Measurements from ENCODE around the gene DNAJC24. TPM values are rescaled to one million over a fixed set of nuclear protein-coding genes. Genes with fewer than 3 reads are reported as not detected.
"Not testable (repeated sequence)": the region's sequence is repeated elsewhere in the genome, so short reads cannot be mapped to it uniquely, and the experiment has no call there.

DNAJC24 gene, protein sequence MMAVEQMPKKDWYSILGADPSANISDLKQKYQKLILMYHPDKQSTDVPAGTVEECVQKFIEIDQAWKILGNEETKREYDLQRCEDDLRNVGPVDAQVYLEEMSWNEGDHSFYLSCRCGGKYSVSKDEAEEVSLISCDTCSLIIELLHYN
- total RNA-seq: 10 to 100 TPM; 21.5 to 26.0 (median 24.6) TPM

DNA sequence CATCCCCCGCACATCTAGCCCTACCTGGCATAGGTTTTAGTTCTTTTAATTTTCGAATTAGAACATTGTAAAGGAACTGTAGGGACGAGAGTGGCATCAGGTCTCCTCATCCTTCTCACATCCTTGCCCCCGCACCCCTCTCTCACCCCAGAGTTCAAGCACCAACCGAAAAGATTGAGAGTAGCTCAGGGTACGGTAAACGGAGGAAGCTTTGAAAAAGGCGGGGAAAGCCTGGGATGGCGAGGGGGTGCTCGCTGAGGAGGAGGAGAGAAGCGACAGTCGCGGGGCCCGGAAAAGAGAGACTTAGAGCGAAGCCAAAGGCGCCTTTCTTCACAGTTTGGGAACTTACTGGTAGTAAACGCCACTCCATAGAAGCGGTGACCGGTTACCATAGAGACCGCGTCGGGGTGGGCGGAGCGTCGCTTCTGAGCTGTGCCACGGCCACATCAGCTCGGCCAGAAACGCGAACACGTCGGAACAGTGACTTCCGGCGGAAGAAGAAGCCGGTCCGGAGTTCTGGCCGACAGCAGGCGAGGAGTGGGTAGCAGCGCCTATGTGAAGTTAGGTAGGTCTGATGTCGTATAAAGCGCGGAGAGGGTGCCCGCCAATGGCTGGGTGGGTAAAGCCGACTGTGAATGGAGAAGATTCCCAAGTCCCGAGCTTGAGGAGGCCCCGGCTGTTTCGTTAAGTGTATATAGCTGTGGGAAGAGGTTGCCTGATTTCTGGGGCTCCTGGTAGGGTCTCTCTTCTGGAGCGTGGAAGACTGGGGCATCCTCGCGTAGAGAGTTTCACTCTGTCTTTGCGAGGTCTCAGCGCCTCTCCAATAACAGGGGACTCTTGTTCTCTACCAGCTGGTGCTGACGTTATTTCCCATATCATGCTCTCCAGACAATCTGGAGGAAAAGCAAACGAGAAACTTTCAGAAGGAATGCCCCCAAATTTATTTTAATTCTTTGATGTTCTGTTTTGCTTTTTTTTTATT, at the start of gene DNAJC24, which contains the start of gene DCDC1:
DNAJC24 (plus strand) TSS at position 513 of the 982 bp plus-strand sequence. CDS start 889 bp downstream, outside the sequence.
DCDC1 (minus strand) TSS at position 392 of the 982 bp plus-strand sequence. CDS start 41,459 bp downstream, outside the sequence.
- Mint-ChIP-seq H3K9me3 (no peaks in the 10 kb centered on the region), H3K4me1 (ENCODE audit: low read depth) (peaks cover 43% of the 10 kb centered on the region), H3K27me3 (ENCODE audit: low read depth) (peaks cover under 1% of the 10 kb centered on the region), H3K4me3 (peak within 1 kb of the TSS; percentile 97), H3K36me3 (ENCODE audit: insufficient read depth) (peaks cover 2% of the 10 kb centered on the region)
- ATAC-seq: peak; percentile 99
- peak; percentile 95 for DNase-seq

DNA sequence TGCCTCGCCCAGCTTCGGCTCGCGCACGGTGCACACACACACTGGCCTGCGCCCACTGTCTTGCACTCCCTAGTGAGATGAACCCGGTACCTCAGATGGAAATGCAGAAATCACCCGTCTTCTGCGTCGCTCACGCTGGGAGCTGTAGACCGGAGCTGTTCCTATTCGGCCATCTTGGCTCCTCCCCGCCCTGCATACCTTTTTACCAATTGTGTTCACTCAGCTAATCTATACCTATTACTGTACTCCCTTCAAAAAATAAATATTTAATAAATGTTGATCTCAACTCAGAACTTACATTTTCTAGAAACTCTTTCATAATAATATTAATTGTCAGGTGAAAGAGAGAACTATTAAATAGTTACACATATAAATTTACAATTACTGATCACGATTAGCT, 48.2 kb upstream of the DNAJC24 start:
- DNase-seq; H3K36me3 Mint-ChIP-seq (ENCODE audit: insufficient read depth); H3K27me3 Mint-ChIP-seq (ENCODE audit: low read depth); H3K9me3 Mint-ChIP-seq; H3K4me3 Mint-ChIP-seq; ATAC-seq; H3K4me1 Mint-ChIP-seq (ENCODE audit: low read depth): not testable (repeated sequence)

DNA sequence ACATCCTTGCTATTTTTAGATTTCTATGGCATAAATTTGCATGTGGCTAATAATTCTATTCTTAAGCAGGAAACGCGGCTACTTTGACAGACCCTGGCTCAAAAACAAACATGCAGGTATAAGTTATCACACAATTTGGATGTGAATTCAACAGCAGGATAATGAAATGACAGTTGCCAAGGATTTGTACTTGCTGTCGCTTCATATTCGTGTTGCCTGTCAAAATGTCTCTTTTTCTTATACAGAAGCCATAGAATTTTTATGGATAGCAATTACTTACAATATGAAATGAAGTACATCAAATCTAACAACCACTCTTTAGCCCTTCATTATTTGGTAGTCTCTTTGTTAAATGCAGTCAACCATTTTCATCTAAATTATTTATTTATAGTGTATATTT, 46.5 kb upstream of the DNAJC24 start:
- Mint-ChIP-seq H3K36me3 (ENCODE audit: insufficient read depth) (no peaks in the 10 kb centered on the region), H3K9me3 (no peaks in the 10 kb centered on the region), H3K4me3 (no peak overlapping the region), H3K27me3 (ENCODE audit: low read depth) (no peaks in the 10 kb centered on the region), H3K4me1 (ENCODE audit: low read depth) (peaks cover 7% of the 10 kb centered on the region)
- ATAC-seq (no peak), DNase-seq (no peak)

DNA sequence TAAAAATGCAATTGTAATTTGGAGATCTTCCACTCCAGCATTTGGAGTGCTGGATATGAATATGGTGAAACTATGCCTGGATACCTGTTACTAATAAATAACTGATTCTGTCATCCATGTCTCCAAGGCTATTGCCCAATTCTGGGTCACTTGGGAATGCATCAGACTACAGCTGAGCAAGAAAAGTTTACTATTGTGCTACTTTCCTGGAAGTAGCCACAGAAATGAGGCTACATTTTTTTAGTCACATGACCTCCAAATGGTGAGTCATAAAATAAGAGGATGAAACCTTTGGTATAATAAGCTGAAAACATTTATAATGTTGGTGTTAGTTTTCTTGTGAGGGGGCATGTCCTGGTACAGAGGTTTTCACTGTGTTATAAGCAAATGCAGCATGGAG, 44.5 kb upstream of the DNAJC24 start:
- H3K27me3 Mint-ChIP-seq (ENCODE audit: low read depth): no peaks in the 10 kb centered on the region
- H3K4me3 Mint-ChIP-seq: no peak overlapping the region
- no peak for ATAC-seq
- no peaks in the 10 kb centered on the region for H3K9me3 Mint-ChIP-seq
- peaks cover 7% of the 10 kb centered on the region for H3K4me1 Mint-ChIP-seq (ENCODE audit: low read depth)
- no peaks in the 10 kb centered on the region for H3K36me3 Mint-ChIP-seq (ENCODE audit: insufficient read depth)
- DNase-seq: no peak

DNA sequence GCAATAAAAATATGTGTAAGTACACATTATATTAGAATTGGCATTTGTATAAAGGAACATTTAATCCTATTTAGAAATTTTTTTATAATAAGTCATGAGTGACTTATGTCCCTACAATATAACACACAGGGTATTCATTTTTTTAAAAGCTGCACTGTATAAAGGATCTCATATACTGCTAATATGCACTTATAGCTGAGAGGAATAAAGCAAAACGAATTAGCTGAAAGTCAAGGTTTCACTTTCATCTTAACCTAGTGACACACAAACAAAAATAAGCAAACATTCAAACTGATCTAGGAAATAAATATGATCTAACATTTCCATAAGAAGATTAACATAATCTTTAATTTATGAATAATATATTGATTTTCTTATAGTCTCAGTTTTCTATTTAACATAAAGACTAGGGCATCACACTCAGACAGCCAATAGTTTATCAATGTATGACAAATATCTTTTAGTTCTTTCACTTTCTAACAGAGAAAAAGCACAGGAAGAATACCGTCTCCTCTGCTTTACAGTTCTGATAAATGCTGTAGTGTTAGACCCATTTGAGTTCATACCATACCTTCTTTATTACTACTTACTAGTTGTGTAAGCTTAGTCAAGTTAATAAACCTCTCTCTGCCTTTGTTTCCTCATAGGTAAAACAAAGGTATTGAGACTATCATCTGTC, 43.1 kb upstream of the DNAJC24 start:
- Mint-ChIP-seq H3K36me3 (ENCODE audit: insufficient read depth) (no peaks in the 10 kb centered on the region), H3K4me1 (ENCODE audit: low read depth) (peaks cover 7% of the 10 kb centered on the region), H3K9me3 (no peaks in the 10 kb centered on the region), H3K4me3 (peak overlapping the region; percentile 29), H3K27me3 (ENCODE audit: low read depth) (peaks cover 4% of the 10 kb centered on the region)
- ATAC-seq: peak in 1 of 2 donors; percentile 30
- DNase-seq: no peak

DNA sequence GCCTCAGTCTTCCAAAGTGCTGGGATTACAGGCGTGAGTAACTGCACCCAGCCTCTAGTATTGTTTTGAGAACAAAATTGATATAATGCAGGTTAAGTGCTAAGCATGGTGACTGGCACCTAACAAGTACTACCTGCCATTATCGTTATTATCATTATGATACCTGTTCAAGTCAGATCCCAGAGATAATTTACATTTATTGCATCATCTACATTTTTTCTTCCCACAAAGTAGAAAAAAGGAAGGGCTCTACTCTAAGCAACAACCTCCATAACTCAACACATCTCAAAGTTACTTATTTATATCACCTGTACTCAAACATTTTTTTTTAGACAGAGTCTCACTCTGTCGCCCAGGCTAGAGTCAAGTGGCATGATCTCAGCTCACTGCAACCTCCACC, 42.2 kb upstream of the DNAJC24 start:
- peaks cover 7% of the 10 kb centered on the region for H3K4me1 Mint-ChIP-seq (ENCODE audit: low read depth)
- H3K27me3 Mint-ChIP-seq (ENCODE audit: low read depth): peaks cover 4% of the 10 kb centered on the region
- no peak for ATAC-seq
- H3K36me3 Mint-ChIP-seq (ENCODE audit: insufficient read depth): no peaks in the 10 kb centered on the region
- no peak for DNase-seq
- no peak overlapping the region for H3K4me3 Mint-ChIP-seq
- H3K9me3 Mint-ChIP-seq: no peaks in the 10 kb centered on the region

DNA sequence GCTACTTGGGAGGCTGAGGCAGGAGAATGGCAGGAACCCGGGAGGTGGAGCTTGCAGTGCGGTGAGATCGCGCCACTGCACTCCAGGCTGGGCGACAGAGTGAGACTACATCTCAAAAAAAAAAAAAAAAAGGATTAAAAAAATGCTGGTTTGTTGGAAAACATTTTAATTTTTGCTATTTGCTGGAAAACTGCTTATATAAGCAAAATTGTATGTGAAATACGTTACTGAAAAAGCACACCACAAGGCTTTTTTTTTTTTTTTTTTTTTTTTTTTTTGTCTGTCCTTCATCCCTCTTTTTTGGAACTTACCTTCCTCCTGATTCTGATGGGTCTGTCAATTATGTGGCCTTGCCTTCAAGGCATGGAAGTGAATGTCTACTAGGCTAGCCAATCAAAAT, 41.0 kb upstream of the DNAJC24 start:
- Mint-ChIP-seq H3K36me3 (ENCODE audit: insufficient read depth) (no peaks in the 10 kb centered on the region), H3K4me3 (no peak overlapping the region), H3K9me3 (no peaks in the 10 kb centered on the region), H3K27me3 (ENCODE audit: low read depth) (peaks cover 5% of the 10 kb centered on the region), H3K4me1 (ENCODE audit: low read depth) (peaks cover 7% of the 10 kb centered on the region)
- no peak for DNase-seq
- ATAC-seq: no peak

DNA sequence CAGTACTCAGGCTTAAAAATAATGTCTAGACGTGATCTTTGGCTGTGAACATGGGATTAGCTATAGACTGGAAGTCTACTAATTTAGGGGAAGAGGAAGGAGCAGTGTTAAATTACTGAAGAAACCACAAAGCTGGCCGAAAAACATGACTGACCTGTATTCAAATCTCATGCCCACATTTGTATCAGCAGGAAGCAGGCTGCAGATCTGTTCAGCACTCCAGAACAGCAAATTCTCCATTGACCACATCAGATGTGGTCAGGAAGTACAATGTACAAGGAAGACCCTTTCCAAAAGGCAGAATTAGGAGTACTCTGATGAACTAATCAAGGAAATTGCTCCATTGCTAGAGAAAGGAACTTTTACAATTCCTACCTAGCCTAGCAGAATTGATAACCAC, 31.9 kb upstream of the DNAJC24 start:
- Mint-ChIP-seq H3K27me3 (ENCODE audit: low read depth) (peaks cover 15% of the 10 kb centered on the region), H3K9me3 (no peaks in the 10 kb centered on the region), H3K4me3 (no peak overlapping the region), H3K4me1 (ENCODE audit: low read depth) (no peaks in the 10 kb centered on the region), H3K36me3 (ENCODE audit: insufficient read depth) (no peaks in the 10 kb centered on the region)
- no peak for ATAC-seq
- DNase-seq: no peak

DNA sequence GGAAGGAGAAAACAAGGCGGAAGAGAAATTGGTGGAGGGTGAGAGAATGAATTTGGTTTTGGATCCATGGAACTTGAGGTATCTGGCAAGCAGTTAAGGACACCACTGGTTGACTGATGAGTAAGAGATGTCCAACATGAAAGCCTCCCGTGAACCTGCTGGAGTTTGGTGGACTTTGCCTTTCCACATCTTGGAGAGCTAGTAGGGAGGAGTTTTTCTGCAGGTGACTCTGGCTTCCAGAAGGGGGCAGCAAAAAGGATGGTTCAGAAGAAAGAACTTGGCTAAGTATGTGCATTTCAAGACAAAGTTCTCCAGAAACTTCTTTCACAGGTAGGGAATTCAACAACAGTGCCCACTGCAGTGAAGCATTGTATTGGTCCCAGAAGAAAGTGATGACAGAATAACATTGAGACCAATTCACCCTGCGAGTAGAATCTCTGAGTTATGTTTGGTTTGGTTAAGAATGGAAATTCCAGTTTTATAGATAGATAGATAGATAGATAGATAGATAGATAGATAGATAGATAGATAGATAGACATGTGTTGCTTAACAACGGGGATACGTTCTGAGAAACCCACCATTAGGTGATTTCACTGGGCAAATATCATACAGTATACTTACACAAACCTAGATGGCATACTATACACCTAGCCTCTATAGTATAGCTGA, 28.6 kb upstream of the DNAJC24 start:
- H3K4me1 Mint-ChIP-seq (ENCODE audit: low read depth): no peaks in the 10 kb centered on the region
- H3K36me3 Mint-ChIP-seq (ENCODE audit: insufficient read depth): no peaks in the 10 kb centered on the region
- H3K27me3 Mint-ChIP-seq (ENCODE audit: low read depth): peaks cover 11% of the 10 kb centered on the region
- H3K4me3 Mint-ChIP-seq: no peak overlapping the region
- no peaks in the 10 kb centered on the region for H3K9me3 Mint-ChIP-seq
- DNase-seq (no peak), ATAC-seq (no peak)

DNA sequence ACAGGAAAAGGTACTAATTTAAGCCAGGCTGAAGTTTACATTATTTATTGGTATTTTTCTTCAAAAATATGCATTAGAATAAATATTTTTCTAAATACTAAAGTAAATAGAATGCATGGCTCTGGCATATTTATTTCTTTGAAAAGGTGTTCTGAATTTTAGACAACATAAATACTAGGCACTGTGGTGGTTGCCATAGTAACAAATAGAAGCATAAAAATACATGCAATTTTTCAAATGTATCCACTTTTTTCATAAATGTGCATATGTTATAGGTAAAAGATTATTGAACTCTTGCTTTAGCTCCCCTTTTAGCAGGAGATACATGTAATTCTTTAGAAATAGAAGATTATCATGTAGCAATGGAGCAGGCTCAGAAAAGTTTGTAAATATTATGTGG, 18.5 kb upstream of the DNAJC24 start:
- H3K27me3 Mint-ChIP-seq (ENCODE audit: low read depth): peaks cover 6% of the 10 kb centered on the region
- no peak for DNase-seq
- no peak for ATAC-seq
- no peak overlapping the region for H3K4me3 Mint-ChIP-seq
- H3K4me1 Mint-ChIP-seq (ENCODE audit: low read depth): no peaks in the 10 kb centered on the region
- no peaks in the 10 kb centered on the region for H3K9me3 Mint-ChIP-seq
- no peaks in the 10 kb centered on the region for H3K36me3 Mint-ChIP-seq (ENCODE audit: insufficient read depth)

DNA sequence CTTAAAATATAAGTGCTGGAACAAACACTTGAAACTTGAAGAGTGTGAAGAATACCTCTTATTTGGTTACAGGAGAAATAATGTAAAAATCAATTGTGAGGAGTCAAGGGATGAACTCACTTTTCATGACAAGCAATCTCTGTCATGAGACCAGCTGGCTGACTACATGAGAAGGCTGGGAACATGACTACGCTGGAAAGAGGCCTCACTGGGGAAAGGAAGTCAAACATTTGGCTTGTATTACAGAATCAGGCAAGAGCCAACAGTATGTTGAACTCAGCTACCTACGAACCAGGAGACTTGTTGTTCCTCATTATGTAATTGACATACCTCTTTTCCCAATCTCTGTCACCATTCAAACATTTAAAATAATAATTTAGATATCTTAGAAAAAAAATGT, 14.5 kb upstream of the DNAJC24 start:
- DNase-seq: no peak
- H3K9me3 Mint-ChIP-seq: no peaks in the 10 kb centered on the region
- H3K4me3 Mint-ChIP-seq: no peak overlapping the region
- no peaks in the 10 kb centered on the region for H3K36me3 Mint-ChIP-seq (ENCODE audit: insufficient read depth)
- H3K27me3 Mint-ChIP-seq (ENCODE audit: low read depth): peaks cover 7% of the 10 kb centered on the region
- H3K4me1 Mint-ChIP-seq (ENCODE audit: low read depth): no peaks in the 10 kb centered on the region
- ATAC-seq: no peak

DNA sequence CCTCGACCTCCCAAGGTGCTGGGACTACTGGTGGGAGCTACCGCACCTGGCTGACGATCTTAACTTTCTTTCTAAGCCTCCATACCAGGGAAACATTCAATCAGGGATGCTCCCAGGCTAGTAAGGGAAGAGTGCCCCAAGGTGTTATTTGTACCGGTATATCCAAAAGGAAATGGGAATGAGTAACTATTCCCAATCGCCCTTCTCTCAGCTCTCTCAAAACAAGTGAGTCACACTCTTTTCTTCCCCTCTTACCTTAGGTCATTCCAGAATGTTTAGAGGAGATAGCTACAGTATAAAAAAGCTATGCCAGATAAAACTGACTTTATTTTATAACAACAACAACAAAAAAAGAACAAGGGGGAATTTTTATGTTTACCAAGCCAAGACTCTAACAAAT, 13.8 kb upstream of the DNAJC24 start:
- no peaks in the 10 kb centered on the region for H3K9me3 Mint-ChIP-seq
- no peaks in the 10 kb centered on the region for H3K4me1 Mint-ChIP-seq (ENCODE audit: low read depth)
- H3K36me3 Mint-ChIP-seq (ENCODE audit: insufficient read depth): no peaks in the 10 kb centered on the region
- DNase-seq (no peak), ATAC-seq (no peak)
- H3K4me3 Mint-ChIP-seq: no peak overlapping the region
- H3K27me3 Mint-ChIP-seq (ENCODE audit: low read depth): peaks cover 7% of the 10 kb centered on the region

DNA sequence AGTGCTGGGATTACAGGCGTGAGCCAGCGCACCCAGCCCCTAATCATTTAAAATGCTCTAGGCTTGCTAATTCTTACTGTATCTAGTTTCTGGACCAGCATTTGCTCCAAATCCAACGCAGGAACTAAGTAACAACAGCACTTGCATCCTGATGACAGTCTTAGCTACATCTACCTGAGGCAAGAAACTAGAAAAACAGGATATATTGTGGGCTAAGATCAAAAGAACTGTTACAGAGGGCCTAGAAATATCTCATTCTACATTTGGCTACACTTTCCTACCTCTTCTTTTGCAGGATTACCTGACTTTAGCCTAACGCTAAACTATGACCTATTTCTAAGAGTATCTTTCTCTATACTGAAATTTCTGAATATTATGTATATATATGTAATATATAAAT, 7.9 kb upstream of the DNAJC24 start:
- H3K4me1 Mint-ChIP-seq (ENCODE audit: low read depth): peaks cover 27% of the 10 kb centered on the region
- no peaks in the 10 kb centered on the region for H3K9me3 Mint-ChIP-seq
- H3K36me3 Mint-ChIP-seq (ENCODE audit: insufficient read depth): no peaks in the 10 kb centered on the region
- H3K4me3 Mint-ChIP-seq: no peak overlapping the region
- DNase-seq (no peak), ATAC-seq (no peak)
- H3K27me3 Mint-ChIP-seq (ENCODE audit: low read depth): peaks cover 4% of the 10 kb centered on the region

DNA sequence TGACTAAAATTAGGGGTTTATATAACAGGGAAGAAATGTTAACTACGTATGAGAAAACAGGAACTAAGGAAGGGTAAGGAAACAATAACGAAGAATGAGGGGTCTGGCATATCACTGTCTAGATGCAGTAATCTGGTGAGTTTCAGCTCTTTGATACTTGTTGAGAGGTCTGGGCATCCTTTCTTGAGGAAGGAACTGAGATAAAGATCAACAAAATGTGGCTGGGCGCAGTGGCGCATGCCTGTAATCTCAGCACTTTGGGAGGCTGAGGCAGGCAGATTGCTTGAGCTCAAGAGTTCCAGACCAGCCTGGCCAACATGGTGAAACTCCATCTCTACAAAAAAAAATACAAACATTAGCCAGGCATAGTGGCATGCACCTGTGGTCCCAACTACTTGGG, 2.9 kb upstream of the DNAJC24 start:
- H3K27me3 Mint-ChIP-seq (ENCODE audit: low read depth): peaks cover 2% of the 10 kb centered on the region
- peak overlapping the region; percentile 6 for H3K4me3 Mint-ChIP-seq
- no peaks in the 10 kb centered on the region for H3K36me3 Mint-ChIP-seq (ENCODE audit: insufficient read depth)
- peaks cover 51% of the 10 kb centered on the region for H3K4me1 Mint-ChIP-seq (ENCODE audit: low read depth)
- no peak for ATAC-seq
- no peak for DNase-seq
- H3K9me3 Mint-ChIP-seq: no peaks in the 10 kb centered on the region
